ENCODE data around the gene HTT. TPM values are rescaled to one million over a fixed set of nuclear protein-coding genes. Genes with fewer than 3 reads are reported as not detected.

Gene HTT
- total RNA-seq, 2 donors from 2014 or later, result 18.1 to 30.5 TPM

- DNase-seq (ENCODE audit: low spot score), result no peak
- Histone ChIP-seq H3K36me3 (peaks cover 73% of the 10 kb centered on the region), H3K27me3 (no peaks in the 10 kb centered on the region), H3K4me3 (no peak overlapping the region), H3K9me3 (no peaks in the 10 kb centered on the region), H3K27ac (no peak overlapping the region), H3K4me1 (no peaks in the 10 kb centered on the region)
- TF ChIP-seq CTCF (IDR thresholded peaks at IDR 0.05), result no peak
These were observed 160.5 kb downstream of the HTT start for GRCh38 chr4:3235030-3235345.

- Histone ChIP-seq H3K27ac (no peak overlapping the region), H3K36me3 (peaks cover 72% of the 10 kb centered on the region), H3K9me3 (no peaks in the 10 kb centered on the region), H3K4me3 (no peak overlapping the region), H3K27me3 (no peaks in the 10 kb centered on the region), H3K4me1 (no peaks in the 10 kb centered on the region)
- no peak for TF ChIP-seq CTCF (IDR thresholded peaks at IDR 0.05)
- no peak for DNase-seq (ENCODE audit: low spot score)
These were observed 161.1 kb downstream of the HTT start for GRCh38 chr4:3235581-3235980.

GRCh38 chr4:3236326-3236878 is 161.9 kb downstream of the HTT start:
- Histone ChIP-seq H3K9me3 (no peaks in the 10 kb centered on the region), H3K27me3 (no peaks in the 10 kb centered on the region), H3K36me3 (peaks cover 64% of the 10 kb centered on the region), H3K4me3 (no peak overlapping the region), H3K27ac (no peak overlapping the region), H3K4me1 (no peaks in the 10 kb centered on the region)
- DNase-seq (ENCODE audit: low spot score), result no peak
- no peak for TF ChIP-seq CTCF (IDR thresholded peaks at IDR 0.05)

GRCh38 chr4:3237266-3237665 is 162.8 kb downstream of the HTT start:
- Histone ChIP-seq H3K9me3 (no peaks in the 10 kb centered on the region), H3K36me3 (peaks cover 60% of the 10 kb centered on the region), H3K4me1 (no peaks in the 10 kb centered on the region), H3K4me3 (no peak overlapping the region), H3K27me3 (no peaks in the 10 kb centered on the region), H3K27ac (no peak overlapping the region)
- no peak for DNase-seq (ENCODE audit: low spot score)
- no peak for TF ChIP-seq CTCF (IDR thresholded peaks at IDR 0.05)

GRCh38 chr4:3237712-3238560 is 163.5 kb downstream of the HTT start:
- H3K9me3 ChIP-seq, result no peaks in the 10 kb centered on the region
- no peak for TF ChIP-seq CTCF (IDR thresholded peaks at IDR 0.05)
- no peaks in the 10 kb centered on the region for H3K4me1 ChIP-seq
- H3K36me3 ChIP-seq, result peaks cover 55% of the 10 kb centered on the region
- no peak overlapping the region for H3K27ac ChIP-seq
- no peak for DNase-seq (ENCODE audit: low spot score)
- H3K27me3 ChIP-seq, result no peaks in the 10 kb centered on the region
- no peak overlapping the region for H3K4me3 ChIP-seq
